CD8-positive, alpha-beta memory T cell (primary cell): ENCODE data around the gene TREX2. TPM values are rescaled to one million over a fixed set of nuclear protein-coding genes. Genes with fewer than 3 reads are reported as not detected.

Experiments used
- CTCF ChIA-PET: fragments of 350-600 bp; sonication (Branson Sonifier 250); formaldehyde crosslinking; loops from one replicate; lab custom pipeline; 2021; ENCODE audit warnings: antibody characterized with exemption; lab: Charles Lee
- POLR2A ChIA-PET: fragments of 350-600 bp; sonication (Branson Sonifier 250); formaldehyde crosslinking; loops from one replicate; lab custom pipeline; 2021; ENCODE audit warnings: antibody characterized with exemption; lab: Charles Lee
- DNase-seq, 5 donors: peaks; one replicate each; pipeline versions ENCODE4 v3.0.0 to v3.0.0-alpha.2; 2020 to 2022; ENCODE audit warnings: mixed read lengths in 1 of 5
- H3K27ac ChIP-seq: one replicate; pipeline ENCODE4 v1.7.0; 2013; ENCODE audit warnings: low read depth, mild to moderate bottlenecking, low read length, moderate library complexity
- H3K27me3 ChIP-seq: 2 replicates; pipeline ENCODE4 v1.7.0; 2013; ENCODE audit warnings: low read length, mild to moderate bottlenecking; ENCODE audit not compliant: insufficient read depth, poor library complexity, severe bottlenecking
- H3K36me3 ChIP-seq: 2 replicates; pipeline ENCODE4 v1.7.0; 2013; ENCODE audit warnings: mild to moderate bottlenecking, low read length, moderate library complexity; ENCODE audit not compliant: insufficient read depth
- H3K4me1 ChIP-seq: 2 replicates; pipeline ENCODE4 v1.7.0; 2013; ENCODE audit warnings: mild to moderate bottlenecking, low read length, moderate library complexity; ENCODE audit not compliant: insufficient read depth
- H3K4me3 ChIP-seq: 2 replicates; pipeline ENCODE4 v1.7.0; 2013; ENCODE audit warnings: mild to moderate bottlenecking, low read length
- H3K9me3 ChIP-seq: 2 replicates; pipeline ENCODE4 v1.7.0; 2013; ENCODE audit warnings: mild to moderate bottlenecking, low read length
- H3K27ac Mint-ChIP-seq, 8 donors: one replicate each; pipeline ENCODE4 v1.8.0; 2020 to 2021; ENCODE audit warnings: mixed read lengths in 8 of 8, mild to moderate bottlenecking in 6 of 8, inconsistent platforms in 3 of 8, moderate library complexity in 3 of 8
- H3K27me3 Mint-ChIP-seq, 2 donors: one replicate each; pipeline ENCODE4 v1.8.0; 2020 to 2021; ENCODE audit warnings: mixed read lengths in 2 of 2, mild to moderate bottlenecking in 1 of 2, moderate library complexity in 1 of 2
- H3K36me3 Mint-ChIP-seq, 3 donors: one replicate each; pipeline ENCODE4 v1.8.0; 2020 to 2021; ENCODE audit warnings: mixed read lengths in 3 of 3, inconsistent platforms in 1 of 3, mild to moderate bottlenecking in 1 of 3
- H3K4me1 Mint-ChIP-seq, 3 donors: one replicate each; pipeline ENCODE4 v1.8.0; 2020 to 2021; ENCODE audit warnings: mixed read lengths in 3 of 3, inconsistent platforms in 1 of 3, mild to moderate bottlenecking in 1 of 3
- H3K4me3 Mint-ChIP-seq, 7 donors: one replicate each; pipeline ENCODE4 v1.8.0; 2020 to 2021; ENCODE audit warnings: mixed read lengths in 7 of 7, mild to moderate bottlenecking in 6 of 7, moderate library complexity in 4 of 7, inconsistent platforms in 2 of 7
- H3K9me3 Mint-ChIP-seq, 5 donors: one replicate each; pipeline ENCODE4 v1.8.0; 2020 to 2022; ENCODE audit warnings: mixed read lengths in 5 of 5, mild to moderate bottlenecking in 3 of 5, moderate library complexity in 2 of 5, inconsistent platforms in 1 of 5
- polyA plus RNA-seq: library from polyadenylated mRNA; unstranded; fragments of 300-500 nt; fragmentation: Illumina TruSeq; gene quantifications from one replicate; pipeline ENCODE4 v1.2.3, GENCODE V29; 2021
- total RNA-seq, 2 experiments: library from RNA; stranded (reverse); gene quantifications; one replicate each; pipeline ENCODE4 v1.2.3, GENCODE V29; 2021

The TREX2 gene
- total and polyA plus RNA-seq, 3 experiments from 2014 or later: 0.77 to 2.3 (median 1.9) TPM

- Histone ChIP-seq H3K4me1 (no peaks in the 10 kb centered on the region), H3K9me3 (no peaks in the 10 kb centered on the region), H3K4me3 (no peak overlapping the region), H3K27ac (no peak overlapping the region), H3K27me3 (no peaks in the 10 kb centered on the region), H3K36me3 (no peaks in the 10 kb centered on the region)
- ChIA-PET POLR2A (no interaction called here), CTCF (interaction anchor here (1.0 kb wide), 1 partner anchor 49 kb away, joined by 3 read pairs; no protein-coding TSS in a partner anchor)
- Mint-ChIP-seq H3K4me3 (no peak overlapping the region), H3K4me1 (peaks cover 0 to 4% (median 0%) of the 10 kb centered on the region in 3 donors), H3K27ac (no peak overlapping the region), H3K9me3 (no peaks in the 10 kb centered on the region), H3K36me3 (peaks cover 0 to 56% (median 3%) of the 10 kb centered on the region in 3 donors), H3K27me3 (peaks cover 0 to 1% of the 10 kb centered on the region in 2 donors)
- no peak for DNase-seq
These were observed 12.1 kb upstream of the TREX2 start for GRCh38 chrX:153457827-153458466.

- peaks cover 0 to 1% of the 10 kb centered on the region in 2 donors for H3K27me3 Mint-ChIP-seq
- H3K9me3 ChIP-seq: no peaks in the 10 kb centered on the region
- peaks cover 0 to 4% (median 0%) of the 10 kb centered on the region in 3 donors for H3K4me1 Mint-ChIP-seq
- H3K36me3 Mint-ChIP-seq: peaks cover 0 to 57% (median 3%) of the 10 kb centered on the region in 3 donors
- no peak for DNase-seq
- no peak overlapping the region for H3K4me3 Mint-ChIP-seq
- ChIA-PET POLR2A (no interaction called here), CTCF (no interaction called here)
- H3K27ac Mint-ChIP-seq: no peak overlapping the region
- no peak overlapping the region for H3K4me3 ChIP-seq
- H3K27me3 ChIP-seq: no peaks in the 10 kb centered on the region
- H3K36me3 ChIP-seq: no peaks in the 10 kb centered on the region
- H3K9me3 Mint-ChIP-seq: no peaks in the 10 kb centered on the region
- no peaks in the 10 kb centered on the region for H3K4me1 ChIP-seq
- H3K27ac ChIP-seq: no peak overlapping the region
These were observed 11.4 kb upstream of the TREX2 start for GRCh38 chrX:153457136-153457825.

GRCh38 chrX:153456704-153457103 lies 10.8 kb upstream of the TREX2 start:
- H3K9me3 ChIP-seq: no peaks in the 10 kb centered on the region
- H3K9me3 Mint-ChIP-seq: no peaks in the 10 kb centered on the region
- DNase-seq: no peak
- POLR2A ChIA-PET: no interaction called here
- CTCF ChIA-PET: no interaction called here
- H3K4me1 ChIP-seq: no peaks in the 10 kb centered on the region
- no peaks in the 10 kb centered on the region for H3K36me3 ChIP-seq
- H3K27ac ChIP-seq: no peak overlapping the region
- H3K27me3 Mint-ChIP-seq: peaks cover 0 to 1% of the 10 kb centered on the region in 2 donors
- peaks cover 0 to 3% (median 0%) of the 10 kb centered on the region in 3 donors for H3K4me1 Mint-ChIP-seq
- no peak overlapping the region for H3K27ac Mint-ChIP-seq
- peaks cover 0 to 56% (median 3%) of the 10 kb centered on the region in 3 donors for H3K36me3 Mint-ChIP-seq
- H3K4me3 ChIP-seq: no peak overlapping the region
- H3K27me3 ChIP-seq: no peaks in the 10 kb centered on the region
- no peak overlapping the region for H3K4me3 Mint-ChIP-seq

DNA sequence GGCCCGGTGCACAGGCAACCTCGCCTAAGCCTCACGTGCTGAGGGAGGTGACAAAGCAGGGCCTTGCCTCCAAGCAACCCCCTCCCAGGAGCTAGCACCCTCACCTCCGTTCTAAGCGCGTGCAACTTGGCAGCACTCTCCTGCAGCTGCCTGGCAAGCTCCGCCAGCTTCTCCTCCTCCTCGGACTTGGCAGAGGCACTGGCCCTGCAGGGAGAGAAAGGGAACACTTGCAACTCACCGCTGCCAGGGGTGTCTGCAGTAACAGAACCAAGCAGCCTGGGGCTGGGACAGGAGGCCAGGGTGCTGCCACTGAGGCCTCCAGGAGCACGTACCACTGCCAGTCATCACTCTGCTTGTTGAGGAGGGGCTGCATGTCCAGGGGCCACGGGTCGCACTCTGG lies 10.3 kb upstream of the TREX2 start:
- peaks cover 0 to 1% of the 10 kb centered on the region in 2 donors for H3K27me3 Mint-ChIP-seq

DNA sequence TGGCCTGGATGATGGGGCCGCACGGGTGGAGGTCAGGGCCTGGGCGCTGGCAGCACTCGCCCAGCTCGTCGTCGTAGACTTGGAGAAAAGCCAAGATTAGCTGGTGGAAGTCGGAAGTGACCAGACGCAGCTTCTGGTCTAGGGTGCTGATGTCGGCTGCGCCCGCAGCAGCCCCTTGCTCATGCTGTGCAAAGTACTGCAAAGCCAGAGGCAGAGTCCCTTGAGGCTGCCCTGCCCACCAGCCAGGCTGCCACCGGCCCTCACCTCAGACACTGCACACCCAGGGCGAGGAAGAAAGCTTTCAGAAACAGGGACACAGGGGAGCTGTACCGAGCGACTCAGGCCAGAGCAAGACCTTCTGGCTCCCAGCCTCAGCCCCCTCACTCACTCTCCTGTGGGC lies 9.7 kb upstream of the TREX2 start:
- H3K27me3 ChIP-seq: no peaks in the 10 kb centered on the region
- no peaks in the 10 kb centered on the region for H3K36me3 ChIP-seq
- Mint-ChIP-seq H3K4me3 (no peak overlapping the region), H3K27ac (no peak overlapping the region), H3K9me3 (no peaks in the 10 kb centered on the region), H3K27me3 (peaks cover 0 to 3% of the 10 kb centered on the region in 2 donors), H3K36me3 (peaks cover 0 to 55% (median 9%) of the 10 kb centered on the region in 3 donors), H3K4me1 (no peaks in the 10 kb centered on the region)
- H3K27ac ChIP-seq: no peak overlapping the region
- no peaks in the 10 kb centered on the region for H3K9me3 ChIP-seq
- ChIA-PET CTCF (no interaction called here), POLR2A (no interaction called here)
- no peak overlapping the region for H3K4me3 ChIP-seq
- H3K4me1 ChIP-seq: no peaks in the 10 kb centered on the region
- DNase-seq: no peak

More for the DNA sequence above, 10.3 kb upstream of the TREX2 start:
- no peak for DNase-seq
- POLR2A ChIA-PET: no interaction called here
- Mint-ChIP-seq H3K36me3 (peaks cover 0 to 56% (median 7%) of the 10 kb centered on the region in 3 donors), H3K9me3 (no peaks in the 10 kb centered on the region), H3K27ac (no peak overlapping the region), H3K4me3 (no peak overlapping the region), H3K4me1 (no peaks in the 10 kb centered on the region)
- Histone ChIP-seq H3K4me3 (no peak overlapping the region), H3K9me3 (no peaks in the 10 kb centered on the region), H3K36me3 (no peaks in the 10 kb centered on the region), H3K27ac (no peak overlapping the region), H3K27me3 (no peaks in the 10 kb centered on the region), H3K4me1 (no peaks in the 10 kb centered on the region)
- CTCF ChIA-PET: no interaction called here

DNA sequence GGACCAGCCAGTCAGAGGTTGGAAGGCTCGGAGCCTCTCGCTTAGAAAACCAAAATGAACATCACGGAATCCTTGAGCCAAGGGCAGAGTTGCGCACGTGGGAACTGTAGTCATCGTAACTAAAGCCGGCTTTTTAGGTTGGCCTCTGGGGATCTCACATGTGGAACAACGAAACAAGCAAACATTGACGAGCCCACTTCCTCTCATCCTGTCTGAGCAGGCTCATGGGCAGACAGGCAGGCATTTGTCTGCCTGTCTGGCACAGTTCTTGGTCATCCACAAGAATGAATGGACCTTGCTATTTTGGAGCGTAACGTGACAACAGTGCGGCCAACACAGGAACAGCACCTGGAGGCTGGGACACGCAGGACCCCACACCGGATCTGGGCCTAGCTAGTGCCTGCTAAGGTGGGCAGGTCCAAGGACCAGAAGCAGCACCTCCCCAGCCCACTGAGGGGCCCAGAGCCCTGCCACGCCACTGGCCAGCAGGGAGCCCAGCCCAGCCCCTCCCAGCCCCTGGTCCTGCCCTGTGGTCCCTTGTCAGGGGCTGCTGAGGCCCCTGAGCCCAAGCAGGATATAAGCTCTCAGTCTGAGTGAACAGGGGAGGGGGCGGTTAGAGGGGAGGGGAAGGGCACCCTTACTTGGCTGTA lies 9.2 kb upstream of the TREX2 start:
- Histone ChIP-seq H3K9me3 (no peaks in the 10 kb centered on the region), H3K36me3 (no peaks in the 10 kb centered on the region), H3K27me3 (no peaks in the 10 kb centered on the region), H3K4me1 (no peaks in the 10 kb centered on the region), H3K27ac (no peak overlapping the region), H3K4me3 (no peak overlapping the region)
- ChIA-PET POLR2A (no interaction called here), CTCF (no interaction called here)
- DNase-seq: no peak
- no peaks in the 10 kb centered on the region for H3K4me1 Mint-ChIP-seq
- peaks cover 0 to 55% (median 7%) of the 10 kb centered on the region in 3 donors for H3K36me3 Mint-ChIP-seq
- no peak overlapping the region for H3K27ac Mint-ChIP-seq
- H3K4me3 Mint-ChIP-seq: no peak overlapping the region
- peaks cover 0 to 3% of the 10 kb centered on the region in 2 donors for H3K27me3 Mint-ChIP-seq
- no peaks in the 10 kb centered on the region for H3K9me3 Mint-ChIP-seq

GRCh38 chrX:153450949-153451277 lies 5.1 kb upstream of the TREX2 start:
- Mint-ChIP-seq H3K27ac (no peak overlapping the region), H3K36me3 (peaks cover 0 to 41% (median 6%) of the 10 kb centered on the region in 3 donors), H3K27me3 (peaks cover 0 to 2% of the 10 kb centered on the region in 2 donors), H3K9me3 (no peaks in the 10 kb centered on the region), H3K4me3 (no peak overlapping the region), H3K4me1 (no peaks in the 10 kb centered on the region)
- no peak overlapping the region for H3K4me3 ChIP-seq
- H3K27me3 ChIP-seq: no peaks in the 10 kb centered on the region
- H3K9me3 ChIP-seq: no peaks in the 10 kb centered on the region
- H3K36me3 ChIP-seq: no peaks in the 10 kb centered on the region
- DNase-seq: no peak
- ChIA-PET POLR2A (no interaction called here), CTCF (no interaction called here)
- H3K27ac ChIP-seq: no peak overlapping the region
- no peaks in the 10 kb centered on the region for H3K4me1 ChIP-seq
